Fibroblast of villous mesenchyme (primary cell): Measurements from ENCODE around the gene BZW2. TPM values are rescaled to one million over a fixed set of nuclear protein-coding genes. Genes with fewer than 3 reads are reported as not detected.

Experiments
- DNase-seq: peaks from one replicate; pipeline ENCODE4 v3.0.0-alpha.2; 2010; ENCODE audit warnings: low read depth
- H3K4me3 ChIP-seq: 2 replicates; pipeline ENCODE4 v1.5.1; 2011; ENCODE audit warnings: low read depth, mild to moderate bottlenecking, low read length
- total RNA-seq: library from RNA; depleted of rRNA; stranded (reverse); fragments of >200 nt; gene quantifications from 2 replicates; pipeline ENCODE4 v1.2.3, GENCODE V29; 2012
- TF ChIP-seq, protein P1 (sequence below): IDR thresholded peaks from 2 replicates; pipeline ENCODE4 v1.5.1; 2012; ENCODE audit warnings: low read depth, mild to moderate bottlenecking, low read length; ENCODE audit not compliant: insufficient read depth

BZW2 gene
- total RNA-seq, 1 donor: 53.5 TPM

GRCh38 chr7:16609842-16610450 is 36.0 kb upstream of the BZW2 start:
- no peak for DNase-seq
- TF ChIP-seq, protein P1, sequence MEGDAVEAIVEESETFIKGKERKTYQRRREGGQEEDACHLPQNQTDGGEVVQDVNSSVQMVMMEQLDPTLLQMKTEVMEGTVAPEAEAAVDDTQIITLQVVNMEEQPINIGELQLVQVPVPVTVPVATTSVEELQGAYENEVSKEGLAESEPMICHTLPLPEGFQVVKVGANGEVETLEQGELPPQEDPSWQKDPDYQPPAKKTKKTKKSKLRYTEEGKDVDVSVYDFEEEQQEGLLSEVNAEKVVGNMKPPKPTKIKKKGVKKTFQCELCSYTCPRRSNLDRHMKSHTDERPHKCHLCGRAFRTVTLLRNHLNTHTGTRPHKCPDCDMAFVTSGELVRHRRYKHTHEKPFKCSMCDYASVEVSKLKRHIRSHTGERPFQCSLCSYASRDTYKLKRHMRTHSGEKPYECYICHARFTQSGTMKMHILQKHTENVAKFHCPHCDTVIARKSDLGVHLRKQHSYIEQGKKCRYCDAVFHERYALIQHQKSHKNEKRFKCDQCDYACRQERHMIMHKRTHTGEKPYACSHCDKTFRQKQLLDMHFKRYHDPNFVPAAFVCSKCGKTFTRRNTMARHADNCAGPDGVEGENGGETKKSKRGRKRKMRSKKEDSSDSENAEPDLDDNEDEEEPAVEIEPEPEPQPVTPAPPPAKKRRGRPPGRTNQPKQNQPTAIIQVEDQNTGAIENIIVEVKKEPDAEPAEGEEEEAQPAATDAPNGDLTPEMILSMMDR: no peak

DNA sequence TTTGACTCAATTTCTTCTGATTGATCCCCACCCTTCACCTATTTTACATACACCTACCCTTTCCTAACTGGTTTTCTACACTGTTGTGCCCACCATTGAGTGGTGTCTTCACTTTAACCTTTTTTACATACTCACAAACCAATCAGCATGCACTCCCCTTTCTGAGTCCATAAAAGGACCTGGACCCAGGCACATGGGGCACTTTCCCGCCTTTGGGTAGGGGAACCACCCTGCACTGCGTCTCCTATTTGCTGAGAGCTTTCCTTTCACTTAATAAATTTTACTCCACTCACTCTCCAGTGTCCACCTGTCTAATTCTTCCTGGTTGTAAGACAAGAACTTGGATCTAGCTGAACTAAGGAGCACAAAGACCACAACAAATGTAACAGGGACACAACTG is 34.3 kb upstream of the BZW2 start:
- TF ChIP-seq, protein P1: no peak
- no peak overlapping the region for H3K4me3 ChIP-seq
- no peak for DNase-seq

More at GRCh38 chr7:16609842-16610450, 36.0 kb upstream of the BZW2 start:
- H3K4me3 ChIP-seq: no peak overlapping the region

DNA sequence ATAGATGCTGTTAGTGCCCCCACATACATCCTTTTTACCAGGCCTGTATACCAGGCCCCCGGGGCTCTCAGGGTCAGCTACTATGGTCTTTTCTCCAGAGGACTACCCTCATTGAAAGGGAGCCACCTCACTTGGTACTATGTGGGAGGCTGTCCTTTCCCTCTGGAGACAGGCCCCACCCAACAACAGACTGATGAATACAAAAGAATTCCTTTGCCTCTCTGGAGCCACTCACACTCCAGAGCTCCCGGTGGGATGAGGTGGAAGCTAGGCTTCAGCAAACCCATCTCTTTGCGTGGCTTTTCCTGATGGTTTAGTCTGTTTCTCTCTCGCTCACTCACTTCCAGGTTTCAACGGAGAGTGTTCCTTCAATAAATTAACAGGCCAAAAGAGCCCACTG is 30.8 kb upstream of the BZW2 start:
- DNase-seq: no peak
- TF ChIP-seq, protein P1: no peak
- no peak overlapping the region for H3K4me3 ChIP-seq

DNA sequence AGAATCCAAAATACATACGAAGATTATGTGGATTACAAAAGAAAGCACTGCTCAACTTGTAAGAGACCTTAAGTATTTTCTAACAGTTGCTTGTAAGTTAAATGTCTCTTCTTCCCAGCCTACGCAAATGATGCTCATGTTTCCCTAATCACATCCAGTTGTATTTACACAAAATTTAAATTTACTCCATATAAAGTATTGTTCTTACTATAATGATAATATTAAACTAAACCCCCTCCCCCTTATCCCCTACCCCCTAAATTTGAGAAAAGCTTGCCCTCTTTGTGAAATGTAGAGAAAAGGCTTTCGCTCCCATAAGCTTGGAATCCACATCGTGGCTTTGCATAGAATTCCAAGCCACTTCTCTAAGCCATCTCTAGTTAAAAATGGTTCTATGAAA is 29.9 kb upstream of the BZW2 start:
- no peak overlapping the region for H3K4me3 ChIP-seq
- TF ChIP-seq, protein P1: no peak
- DNase-seq: peak; percentile 42

DNA sequence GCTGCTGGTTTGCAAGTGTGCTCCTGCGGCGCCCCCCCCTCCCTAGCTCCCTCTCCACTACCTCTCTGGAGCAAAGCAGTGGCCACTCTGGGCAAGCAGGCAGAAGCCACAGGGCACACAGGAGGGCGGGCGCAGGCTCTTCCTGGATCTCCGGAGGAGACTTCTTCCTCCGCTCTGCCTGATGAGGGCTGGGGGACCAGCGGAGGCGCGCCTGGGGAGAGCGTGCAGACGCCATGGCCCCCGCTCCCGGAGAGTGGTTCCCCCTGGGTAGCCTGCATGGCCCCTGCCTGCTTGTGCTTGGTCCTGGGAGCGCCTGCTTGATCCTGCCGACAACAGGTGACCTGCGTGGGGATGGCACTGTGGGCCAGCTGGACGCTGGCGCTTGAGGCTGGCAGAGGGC is 29.4 kb upstream of the BZW2 start:
- TF ChIP-seq, protein P1: no peak
- no peak for DNase-seq
- H3K4me3 ChIP-seq: no peak overlapping the region

DNA sequence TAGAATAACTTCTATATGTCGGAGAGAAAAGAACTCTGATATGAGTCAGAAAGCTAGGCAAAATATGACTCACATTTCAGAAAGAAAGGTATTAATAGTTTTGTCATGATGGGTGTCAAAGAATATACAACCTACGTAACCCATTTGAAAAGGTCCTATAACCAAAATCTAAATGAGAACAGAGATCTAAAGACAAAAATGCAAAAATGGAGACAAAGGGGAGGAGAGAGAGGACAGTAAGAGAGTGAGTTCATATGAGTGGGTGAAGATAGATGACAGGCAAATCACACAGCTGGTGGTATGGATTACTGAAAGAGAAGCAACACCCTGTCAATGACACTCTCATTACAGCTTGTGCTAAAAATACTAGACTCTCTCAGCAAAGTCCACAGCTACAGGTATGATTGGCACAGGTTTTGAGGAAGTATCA is 26.0 kb upstream of the BZW2 start:
- no peak overlapping the region for H3K4me3 ChIP-seq
- TF ChIP-seq, protein P1: no peak
- no peak for DNase-seq

GRCh38 chr7:16626388-16626787 is 19.6 kb upstream of the BZW2 start:
- no peak overlapping the region for H3K4me3 ChIP-seq
- no peak for DNase-seq
- TF ChIP-seq, protein P1: no peak
